ENCODE measurements around the gene CBR3. TPM values are rescaled to one million over a fixed set of nuclear protein-coding genes. Genes with fewer than 3 reads are reported as not detected.

The CBR3 gene
- total and polyA plus RNA-seq, 2 donors (not counting 1 experiment from before 2014, with no cell fraction given): 1.9 to 11.3 TPM

GRCh38 chr21:36122977-36123376 lies 11.9 kb upstream of the CBR3 start:
- no peak overlapping the region for H3K4me3 Mint-ChIP-seq
- Histone ChIP-seq H4K20me1 (ENCODE audit: control insufficient read depth, insufficient read depth, low read length, poor library complexity, severe bottlenecking) (no peaks in the 10 kb centered on the region), H3K9ac (ENCODE audit: low read length) (no peak overlapping the region), H3K79me2 (ENCODE audit: control insufficient read depth, insufficient read depth, low read length) (no peaks in the 10 kb centered on the region), H3K4me3 (ENCODE audit: control extremely low read depth in 1 of 5, extremely low read depth in 1 of 5, insufficient read depth in 1 of 5, low read depth in 2 of 5, low read length in 4 of 5) (no peak overlapping the region), H3K27ac (ENCODE audit: low read length in 2 of 2) (no peak overlapping the region), H3K4me2 (replicated peaks; ENCODE audit: low read depth, low read length, poor library complexity, severe bottlenecking) (no peak overlapping the region), H3K36me3 (replicated peaks in 1 of 2; ENCODE audit: control extremely low read depth in 1 of 2, control insufficient read depth in 1 of 2, extremely low read depth in 1 of 2, insufficient read depth in 2 of 2, low read length in 1 of 2) (no peaks in the 10 kb centered on the region), H3K9me3 (ENCODE audit: control extremely low read depth in 1 of 3, control insufficient read depth in 2 of 3, insufficient read depth in 1 of 3, low read length in 2 of 3) (no peaks in the 10 kb centered on the region), H2AFZ (ENCODE audit: insufficient read depth, low read depth, low read length, poor library complexity, severe bottlenecking) (no peak overlapping the region), H3K4me1 (ENCODE audit: control insufficient read depth in 2 of 2, insufficient read depth in 2 of 2, low read length in 2 of 2) (peaks cover 0 to 3% of the 10 kb centered on the region in 2 donors), H3K27me3 (replicated peaks in 1 of 4; ENCODE audit: control extremely low read depth in 1 of 4, control insufficient read depth in 3 of 4, insufficient read depth in 4 of 4, low read length in 3 of 4) (no peaks in the 10 kb centered on the region)
- DNase-seq: no peak
- CTCF ChIA-PET: interaction anchor here (1.2 to 1.9 kb wide), 3 partner anchors 9 to 71 kb away, joined by 3 to 6 read pairs (median 6); no protein-coding TSS in a partner anchor
- H3K27ac Mint-ChIP-seq: no peak overlapping the region
- POLR2A ChIA-PET: interaction anchor here (0.6 kb wide), 1 partner anchor 15 kb away, joined by 6 read pairs; no protein-coding TSS in a partner anchor
- no peaks in the 10 kb centered on the region for H3K9me3 Mint-ChIP-seq (ENCODE audit: insufficient read depth)
- no peak for ATAC-seq (ENCODE audit: low read depth)
- H3K4me1 Mint-ChIP-seq: peaks cover 4% of the 10 kb centered on the region
- WGBS (ENCODE audit: insufficient coverage): 63% methylated on average over 1 of the region's 4 CpGs
- TF ChIP-seq EZH2 (IDR thresholded peaks at IDR 0.05; ENCODE audit: borderline replicate concordance, insufficient read depth, low read depth, low read length, poor library complexity, severe bottlenecking): no peak
- TF ChIP-seq CTCF (IDR thresholded peaks at IDR 0.05): no peak
- intact Hi-C loops (cut with micrococcal nuclease): no loop called here
- H3K27me3 Mint-ChIP-seq: no peaks in the 10 kb centered on the region

DNA sequence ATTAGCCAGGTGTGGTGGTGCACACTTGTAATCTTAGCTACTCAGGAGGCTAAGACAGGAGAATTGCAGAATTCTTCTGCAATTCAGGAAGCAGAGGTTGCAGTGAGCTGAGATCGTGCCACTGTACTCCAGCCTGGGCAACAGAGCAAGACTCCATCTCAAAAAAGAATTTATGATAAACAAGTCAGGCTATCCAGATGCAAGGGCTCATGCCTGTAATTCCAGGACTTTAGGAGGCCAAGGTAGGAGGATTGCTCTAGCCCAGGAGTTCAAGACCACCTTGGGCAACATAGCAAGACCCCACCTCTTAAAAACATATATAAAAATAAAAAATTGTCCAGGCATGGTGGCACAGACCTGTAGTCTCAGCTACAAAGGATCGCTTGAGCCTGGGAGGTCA lies 10.5 kb upstream of the CBR3 start:
- no peak overlapping the region for H3K27ac Mint-ChIP-seq

More for the DNA sequence above, 10.5 kb upstream of the CBR3 start:
- DNase-seq (no peak), ATAC-seq (ENCODE audit: low read depth) (no peak)
- WGBS (ENCODE audit: insufficient coverage): 80% methylated on average over 1 of the region's 2 CpGs
- intact Hi-C loops (cut with micrococcal nuclease): no loop called here
- Histone ChIP-seq H2AFZ (ENCODE audit: insufficient read depth, low read depth, low read length, poor library complexity, severe bottlenecking) (no peak overlapping the region), H3K36me3 (replicated peaks in 1 of 2; ENCODE audit: control extremely low read depth in 1 of 2, control insufficient read depth in 1 of 2, extremely low read depth in 1 of 2, insufficient read depth in 2 of 2, low read length in 1 of 2) (no peaks in the 10 kb centered on the region), H3K4me3 (ENCODE audit: control extremely low read depth in 1 of 5, extremely low read depth in 1 of 5, insufficient read depth in 1 of 5, low read depth in 2 of 5, low read length in 4 of 5) (no peak overlapping the region), H3K4me1 (ENCODE audit: control insufficient read depth in 2 of 2, insufficient read depth in 2 of 2, low read length in 2 of 2) (peaks cover 0 to 3% of the 10 kb centered on the region in 2 donors), H3K9me3 (ENCODE audit: control extremely low read depth in 1 of 3, control insufficient read depth in 2 of 3, insufficient read depth in 1 of 3, low read length in 2 of 3) (no peaks in the 10 kb centered on the region), H3K4me2 (replicated peaks; ENCODE audit: low read depth, low read length, poor library complexity, severe bottlenecking) (no peak overlapping the region), H3K27me3 (replicated peaks in 1 of 4; ENCODE audit: control extremely low read depth in 1 of 4, control insufficient read depth in 3 of 4, insufficient read depth in 4 of 4, low read length in 3 of 4) (no peaks in the 10 kb centered on the region), H3K79me2 (ENCODE audit: control insufficient read depth, insufficient read depth, low read length) (no peaks in the 10 kb centered on the region), H3K9ac (ENCODE audit: low read length) (no peak overlapping the region), H3K27ac (ENCODE audit: low read length in 2 of 2) (no peak overlapping the region), H4K20me1 (ENCODE audit: control insufficient read depth, insufficient read depth, low read length, poor library complexity, severe bottlenecking) (no peaks in the 10 kb centered on the region)
- peaks cover 8% of the 10 kb centered on the region for H3K4me1 Mint-ChIP-seq
- TF ChIP-seq CTCF (IDR thresholded peaks at IDR 0.05) (no peak), EZH2 (IDR thresholded peaks at IDR 0.05; ENCODE audit: borderline replicate concordance, insufficient read depth, low read depth, low read length, poor library complexity, severe bottlenecking) (no peak)
- no peak overlapping the region for H3K4me3 Mint-ChIP-seq
- CTCF ChIA-PET: interaction anchor here (1.0 to 1.6 kb wide), 4 partner anchors 10 to 53 kb away, joined by 3 to 6 read pairs (median 4); no protein-coding TSS in a partner anchor
- no peaks in the 10 kb centered on the region for H3K9me3 Mint-ChIP-seq (ENCODE audit: insufficient read depth)
- POLR2A ChIA-PET: no interaction called here
- no peaks in the 10 kb centered on the region for H3K27me3 Mint-ChIP-seq
